Sigmoid colon (tissue), 4 donors: Measurements from ENCODE around the gene SYNE2.

ENCODE experiments used
- EP300 ChIP-seq, 4 donors: sonication (generic); formaldehyde crosslinking; IDR thresholded peaks; one replicate each; pipeline ENCODE4 v1.6.1; 2017; ENCODE audit warnings: antibody characterized with exemption in 4 of 4
- TF ChIP-seq, protein P1 (sequence below), 4 experiments: fragments of 450-650 bp in 3 of 4; fragments of 200-600 bp in 1 of 4; IDR thresholded peaks; one replicate each; pipeline ENCODE4 v1.5.1; 2016 to 2019; ENCODE audit warnings: antibody characterized with exemption in 4 of 4, mild to moderate bottlenecking in 3 of 4, moderate library complexity in 2 of 4

GRCh38 chr14:64232944-64233343, 380.1 kb downstream of the SYNE2 start:
- TF ChIP-seq, protein P1, sequence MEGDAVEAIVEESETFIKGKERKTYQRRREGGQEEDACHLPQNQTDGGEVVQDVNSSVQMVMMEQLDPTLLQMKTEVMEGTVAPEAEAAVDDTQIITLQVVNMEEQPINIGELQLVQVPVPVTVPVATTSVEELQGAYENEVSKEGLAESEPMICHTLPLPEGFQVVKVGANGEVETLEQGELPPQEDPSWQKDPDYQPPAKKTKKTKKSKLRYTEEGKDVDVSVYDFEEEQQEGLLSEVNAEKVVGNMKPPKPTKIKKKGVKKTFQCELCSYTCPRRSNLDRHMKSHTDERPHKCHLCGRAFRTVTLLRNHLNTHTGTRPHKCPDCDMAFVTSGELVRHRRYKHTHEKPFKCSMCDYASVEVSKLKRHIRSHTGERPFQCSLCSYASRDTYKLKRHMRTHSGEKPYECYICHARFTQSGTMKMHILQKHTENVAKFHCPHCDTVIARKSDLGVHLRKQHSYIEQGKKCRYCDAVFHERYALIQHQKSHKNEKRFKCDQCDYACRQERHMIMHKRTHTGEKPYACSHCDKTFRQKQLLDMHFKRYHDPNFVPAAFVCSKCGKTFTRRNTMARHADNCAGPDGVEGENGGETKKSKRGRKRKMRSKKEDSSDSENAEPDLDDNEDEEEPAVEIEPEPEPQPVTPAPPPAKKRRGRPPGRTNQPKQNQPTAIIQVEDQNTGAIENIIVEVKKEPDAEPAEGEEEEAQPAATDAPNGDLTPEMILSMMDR (IDR thresholded peaks at IDR 0.05) = no peak
- no peak for TF ChIP-seq EP300 (IDR thresholded peaks at IDR 0.05)
